Astrocyte of the cerebellum (primary cell): ENCODE measurements around the gene GABARAP.

Experiments used
- DNase-seq: peaks from one replicate; pipeline ENCODE4 v3.0.0-alpha.2; 2011; ENCODE audit warnings: low read depth
- H3K4me3 ChIP-seq: 2 replicates; pipeline ENCODE4 v1.5.1; 2011; ENCODE audit warnings: mild to moderate bottlenecking, low read depth, low read length, moderate library complexity
- CTCF ChIP-seq: IDR thresholded peaks from 2 replicates; pipeline ENCODE4 v1.5.1; 2012; ENCODE audit warnings: low read length, low read depth, moderate library complexity, mild to moderate bottlenecking; ENCODE audit errors: missing control alignments
- in situ Hi-C: cut with HindIII; loops from 2 replicates; pipeline ENCODE4 v1.10.0; 2017; ENCODE audit warnings: low sequenced_read_pairs

GABARAP gene

GRCh38 chr17:7218758-7219157, 23.5 kb downstream of the GABARAP start:
- in situ Hi-C loops, result no loop called here
- no peak for DNase-seq
- TF ChIP-seq CTCF, result no peak
- no peak overlapping the region for H3K4me3 ChIP-seq

- no peak for DNase-seq
- in situ Hi-C loops, result no loop called here
- peak overlapping the region; percentile 53 for H3K4me3 ChIP-seq
- TF ChIP-seq CTCF, result no peak
These were observed 24.1 kb downstream of the GABARAP start for GRCh38 chr17:7218166-7218565.

GRCh38 chr17:7217113-7217987, 24.9 kb downstream of the GABARAP start:
- peak overlapping the region; percentile 53 for H3K4me3 ChIP-seq
- DNase-seq, result no peak
- in situ Hi-C loops, result no loop called here

GRCh38 chr17:7216242-7217112, 25.8 kb downstream of the GABARAP start:
- in situ Hi-C loops, result no loop called here
- H3K4me3 ChIP-seq, result peak overlapping the region; percentile 53
- no peak for TF ChIP-seq CTCF
- DNase-seq, result no peak

More at GRCh38 chr17:7217113-7217987, 24.9 kb downstream of the GABARAP start:
- no peak for TF ChIP-seq CTCF

- no peak for TF ChIP-seq CTCF
- H3K4me3 ChIP-seq, result peak overlapping the region; percentile 53
- no peak for DNase-seq
- in situ Hi-C loops, result no loop called here
These were observed 26.5 kb downstream of the GABARAP start for GRCh38 chr17:7215652-7216180.

- TF ChIP-seq CTCF, result no peak
- H3K4me3 ChIP-seq, result peak overlapping the region; percentile 53
- in situ Hi-C loops, result no loop called here
- no peak for DNase-seq
These were observed 27.1 kb downstream of the GABARAP start for GRCh38 chr17:7215136-7215638.
